Neutrophil (primary cell): ENCODE results near the gene MRPL21.
"Not testable (repeated sequence)": the region's sequence is repeated elsewhere in the genome, so short reads cannot be mapped to it uniquely, and the experiment has no call there.

Source experiments
- H3K27ac ChIP-seq: fragments of 200-600 bp; sonication (generic); 2 replicates; pipeline ENCODE4 v1.5.1; 2016; ENCODE audit warnings: mild to moderate bottlenecking, moderate library complexity
- H3K27me3 ChIP-seq: fragments of 200-600 bp; sonication (generic); 2 replicates; pipeline ENCODE4 v1.6.0; 2016; ENCODE audit warnings: mild to moderate bottlenecking
- H3K36me3 ChIP-seq: fragments of 200-600 bp; sonication (generic); 2 replicates; pipeline ENCODE4 v1.5.1; 2017
- H3K4me1 ChIP-seq, 2 experiments: fragments of 200-600 bp in 1 of 2; sonication (generic) in 1 of 2; 1 replicate in 1 of 2; 2 replicates in 1 of 2; pipeline versions ENCODE4 v1.5.1 to v1.6.1; 2013 to 2016; ENCODE audit warnings: low read depth in 1 of 2, low read length in 1 of 2, mild to moderate bottlenecking in 1 of 2, moderate library complexity in 1 of 2; ENCODE audit not compliant: control insufficient read depth in 1 of 2, insufficient read depth in 1 of 2
- H3K4me3 ChIP-seq, 2 experiments: fragments of 200-600 bp in 1 of 2; sonication (generic) in 1 of 2; 1 replicate in 1 of 2; 2 replicates in 1 of 2; pipeline ENCODE4 v1.5.1; 2013 to 2016; ENCODE audit warnings: low read depth in 1 of 2, low read length in 1 of 2, mild to moderate bottlenecking in 1 of 2, moderate library complexity in 1 of 2
- H3K9me3 ChIP-seq: fragments of 200-600 bp; sonication (generic); 2 replicates; pipeline ENCODE4 v1.5.1; 2016
- TF ChIP-seq, protein P1 (sequence below): fragments of 200-600 bp; sonication (generic); IDR thresholded peaks from 2 replicates; pipeline ENCODE4 v1.5.1; 2016; ENCODE audit warnings: antibody characterized with exemption

The MRPL21 gene

DNA sequence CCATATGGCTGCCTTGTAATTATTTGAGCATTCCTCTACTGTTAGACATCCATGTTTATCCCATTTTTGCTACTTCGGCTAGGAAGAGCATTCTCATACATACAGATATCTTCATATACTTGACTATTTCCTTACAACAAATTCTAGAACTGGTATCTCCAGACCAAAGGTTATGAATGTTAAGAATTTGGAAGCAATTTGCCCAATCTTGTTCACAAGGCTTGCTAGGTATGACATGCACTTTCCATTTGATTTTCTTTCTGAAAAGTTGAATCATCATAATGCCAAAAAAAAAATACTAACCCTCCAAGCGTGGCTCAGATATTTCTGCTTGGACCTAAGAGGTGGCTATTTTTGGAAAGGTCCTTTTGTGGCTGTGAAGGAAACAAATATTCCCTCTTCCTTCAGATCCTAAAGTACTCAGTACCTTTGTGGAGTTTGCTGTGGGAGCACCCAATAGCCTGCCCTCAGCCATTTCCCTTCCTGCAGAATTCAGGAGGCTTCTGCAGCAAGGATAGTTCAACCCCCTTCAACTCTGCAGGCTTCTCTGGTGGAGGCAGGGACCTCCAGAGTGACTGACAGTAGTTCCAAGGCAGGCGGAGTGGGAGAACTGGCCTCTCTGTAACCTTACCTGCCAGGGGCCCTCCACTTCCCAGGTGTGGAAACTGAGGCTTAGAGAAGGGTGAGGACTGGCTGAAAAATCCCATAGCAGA lies 39.9 kb downstream of the MRPL21 start:
- TF ChIP-seq, protein P1, sequence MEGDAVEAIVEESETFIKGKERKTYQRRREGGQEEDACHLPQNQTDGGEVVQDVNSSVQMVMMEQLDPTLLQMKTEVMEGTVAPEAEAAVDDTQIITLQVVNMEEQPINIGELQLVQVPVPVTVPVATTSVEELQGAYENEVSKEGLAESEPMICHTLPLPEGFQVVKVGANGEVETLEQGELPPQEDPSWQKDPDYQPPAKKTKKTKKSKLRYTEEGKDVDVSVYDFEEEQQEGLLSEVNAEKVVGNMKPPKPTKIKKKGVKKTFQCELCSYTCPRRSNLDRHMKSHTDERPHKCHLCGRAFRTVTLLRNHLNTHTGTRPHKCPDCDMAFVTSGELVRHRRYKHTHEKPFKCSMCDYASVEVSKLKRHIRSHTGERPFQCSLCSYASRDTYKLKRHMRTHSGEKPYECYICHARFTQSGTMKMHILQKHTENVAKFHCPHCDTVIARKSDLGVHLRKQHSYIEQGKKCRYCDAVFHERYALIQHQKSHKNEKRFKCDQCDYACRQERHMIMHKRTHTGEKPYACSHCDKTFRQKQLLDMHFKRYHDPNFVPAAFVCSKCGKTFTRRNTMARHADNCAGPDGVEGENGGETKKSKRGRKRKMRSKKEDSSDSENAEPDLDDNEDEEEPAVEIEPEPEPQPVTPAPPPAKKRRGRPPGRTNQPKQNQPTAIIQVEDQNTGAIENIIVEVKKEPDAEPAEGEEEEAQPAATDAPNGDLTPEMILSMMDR, result no peak
- Histone ChIP-seq H3K4me1 (no peaks in the 10 kb centered on the region), H3K27me3 (no peaks in the 10 kb centered on the region), H3K27ac (no peak overlapping the region), H3K9me3 (no peaks in the 10 kb centered on the region), H3K4me3 (no peak overlapping the region), H3K36me3 (no peaks in the 10 kb centered on the region)

DNA sequence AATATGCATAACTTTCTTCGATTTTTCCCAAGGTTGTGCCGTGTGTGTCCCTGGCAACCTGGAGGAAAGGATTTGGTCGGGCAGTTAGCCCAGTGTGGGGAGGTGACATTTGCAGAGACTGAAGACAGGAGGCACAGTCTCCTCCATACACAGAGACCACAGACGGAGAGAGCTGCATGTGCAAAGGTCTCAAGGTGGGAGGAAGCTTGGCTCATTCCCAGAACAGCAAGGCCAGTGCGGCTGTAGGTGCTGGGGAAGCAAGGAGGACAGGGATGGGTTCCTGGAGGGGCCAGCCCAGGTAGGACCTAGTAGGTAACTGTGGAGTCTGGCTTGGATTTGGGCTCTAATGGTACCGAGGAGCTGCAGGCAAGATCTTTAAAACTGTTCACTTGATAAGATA lies 41.2 kb downstream of the MRPL21 start:
- no peaks in the 10 kb centered on the region for H3K9me3 ChIP-seq
- no peak overlapping the region for H3K4me3 ChIP-seq
- H3K36me3 ChIP-seq, result no peaks in the 10 kb centered on the region
- TF ChIP-seq, protein P1, result no peak
- H3K4me1 ChIP-seq, result no peaks in the 10 kb centered on the region
- H3K27me3 ChIP-seq, result no peaks in the 10 kb centered on the region
- H3K27ac ChIP-seq, result no peak overlapping the region

DNA sequence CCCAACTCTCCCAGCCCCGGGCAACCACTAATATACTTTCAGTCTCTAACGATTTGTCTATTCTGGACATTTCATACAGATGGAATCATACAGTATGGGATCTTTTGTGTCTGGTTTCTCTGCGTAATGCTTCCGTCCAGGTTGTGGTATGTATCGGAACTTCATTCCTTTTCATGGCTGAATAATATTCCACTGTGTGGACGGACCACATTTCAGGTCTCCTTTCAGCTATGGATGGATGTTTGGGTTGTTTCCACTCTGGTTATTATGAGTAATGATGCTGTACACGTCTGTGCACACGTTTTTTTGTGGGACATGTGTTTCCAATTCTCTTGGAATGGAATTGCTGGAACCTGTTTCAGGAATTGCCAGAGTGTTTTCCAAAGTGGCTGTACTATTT lies 44.5 kb downstream of the MRPL21 start:
- H3K4me1 ChIP-seq, result peaks cover 14 to 15% of the 10 kb centered on the region in 2 experiments
- H3K9me3 ChIP-seq, result no peaks in the 10 kb centered on the region
- TF ChIP-seq, protein P1, result no peak
- H3K36me3 ChIP-seq, result no peaks in the 10 kb centered on the region
- peaks cover 13% of the 10 kb centered on the region for H3K27me3 ChIP-seq
- no peak overlapping the region for H3K4me3 ChIP-seq
- H3K27ac ChIP-seq, result no peak overlapping the region

DNA sequence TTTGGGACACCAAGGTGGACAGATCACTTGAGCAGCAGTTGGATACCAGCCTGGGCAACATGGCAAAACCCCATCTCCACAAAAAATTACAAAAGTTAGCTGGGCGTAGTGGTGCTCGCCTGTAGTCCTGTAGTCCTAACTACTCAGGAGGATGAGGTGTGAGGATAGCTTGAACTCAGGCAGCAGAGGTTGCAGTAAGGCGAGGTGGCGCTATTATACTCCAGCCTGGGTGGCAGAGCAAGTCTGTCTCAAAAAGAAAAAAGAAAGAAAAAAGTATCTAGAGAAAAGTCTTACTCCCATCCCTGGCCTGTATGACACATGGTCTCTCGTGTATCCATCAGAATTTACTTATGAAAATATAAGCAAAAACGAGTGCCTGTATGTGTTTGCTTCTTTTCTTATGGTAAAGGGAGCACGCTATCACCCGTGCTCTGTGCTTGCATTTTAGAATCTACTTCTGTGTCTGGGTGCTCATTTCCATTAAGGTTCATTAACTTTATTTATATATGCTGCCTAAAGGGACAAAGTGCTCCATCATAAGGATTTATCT lies 46.5 kb downstream of the MRPL21 start:
- Histone ChIP-seq H3K4me3 (no peak overlapping the region), H3K27me3 (peaks cover 31% of the 10 kb centered on the region), H3K36me3 (no peaks in the 10 kb centered on the region), H3K4me1 (peaks cover 14 to 17% of the 10 kb centered on the region in 2 experiments), H3K27ac (no peak overlapping the region), H3K9me3 (no peaks in the 10 kb centered on the region)
- TF ChIP-seq, protein P1, result no peak

DNA sequence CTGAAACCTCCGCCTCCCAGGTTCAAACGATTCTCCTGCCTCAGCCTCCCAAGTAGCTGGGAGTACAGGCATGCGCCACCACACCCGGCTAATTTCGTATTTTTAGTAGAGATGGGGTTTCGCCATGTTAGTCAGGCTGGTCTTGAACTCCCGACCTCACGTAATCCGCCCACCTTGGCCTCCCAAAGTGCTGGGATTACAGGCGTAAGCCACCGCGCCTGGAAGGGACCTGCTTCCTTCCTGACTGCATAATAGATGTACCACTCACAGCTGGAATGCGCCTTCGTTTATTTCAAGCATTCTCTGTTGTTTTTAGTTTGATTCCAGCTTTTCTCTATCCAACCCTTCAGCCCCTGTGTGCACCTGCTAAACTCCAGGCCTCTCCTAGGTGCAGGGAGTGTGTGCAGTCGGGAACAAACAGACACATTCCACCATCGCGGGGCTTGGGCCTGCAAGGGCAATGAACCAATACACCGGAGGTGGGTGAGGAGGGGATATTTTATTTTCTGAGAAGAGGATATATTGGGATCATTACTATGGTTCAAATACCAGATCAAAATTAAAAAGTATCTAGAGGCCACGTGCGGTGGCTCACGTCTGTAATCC lies 47.1 kb downstream of the MRPL21 start:
- peaks cover 14 to 17% of the 10 kb centered on the region in 2 experiments for H3K4me1 ChIP-seq
- H3K4me3 ChIP-seq, H3K36me3 ChIP-seq, H3K9me3 ChIP-seq, H3K27ac ChIP-seq: not testable (repeated sequence)
- peaks cover 31% of the 10 kb centered on the region for H3K27me3 ChIP-seq
